Vagina (tissue), 2 donors: Measurements from ENCODE around the gene CCNA1. TPM values are rescaled to one million over a fixed set of nuclear protein-coding genes. Genes with fewer than 3 reads are reported as not detected.

Experiments used
- DNase-seq, 2 donors: peaks; one replicate each; pipeline ENCODE4 v3.0.0-alpha.2; 2017; ENCODE audit errors: extremely low spot score in 2 of 2
- H3K27ac ChIP-seq: fragments of 200-600 bp; sonication (generic); one replicate; pipeline ENCODE4 v1.5.1; 2019
- H3K27me3 ChIP-seq: fragments of 200-600 bp; sonication (generic); one replicate; pipeline ENCODE4 v1.5.1; 2019
- H3K36me3 ChIP-seq, 2 donors: fragments of 200-600 bp; sonication (generic); one replicate each; pipeline ENCODE4 v1.5.1; 2017 to 2019
- H3K4me1 ChIP-seq: fragments of 200-600 bp; sonication (generic); one replicate; pipeline ENCODE4 v1.5.1; 2019
- H3K4me3 ChIP-seq, 2 donors: fragments of 200-600 bp; sonication (generic); 1 replicate in 1 of 2; 2 replicates in 1 of 2; pipeline ENCODE4 v1.5.1; 2016 to 2019
- H3K9me3 ChIP-seq: fragments of 200-600 bp; sonication (generic); one replicate; pipeline ENCODE4 v1.5.1; 2019
- POLR2A ChIP-seq, 2 donors: fragments of 450-650 bp; IDR thresholded peaks; one replicate each; pipeline ENCODE4 v1.6.1; 2017; ENCODE audit warnings: antibody characterized with exemption in 2 of 2, mild to moderate bottlenecking in 2 of 2, moderate library complexity in 2 of 2
- POLR2AphosphoS5 ChIP-seq, 2 donors: sonication (generic); formaldehyde crosslinking; IDR thresholded peaks; one replicate each; pipeline ENCODE4 v1.9.0; 2017; ENCODE audit warnings: antibody characterized with exemption in 2 of 2, mild to moderate bottlenecking in 2 of 2, low read depth in 1 of 2; ENCODE audit not compliant: insufficient read depth in 1 of 2
- intact Hi-C: fragments of 100-400 bp; cut with DNase I; formaldehyde crosslinking; loops from one replicate; pipeline ENCODE4 v1.15.1; 2023
- total RNA-seq: library from RNA; depleted of rRNA; stranded (reverse); fragments of >200 nt; gene quantifications from one replicate; pipeline ENCODE4 v1.2.3, GENCODE V29; 2016
- TF ChIP-seq, protein P1 (sequence below), 3 experiments: fragments of 450-650 bp in 2 of 3; fragments of 200-600 bp in 1 of 3; sonication (generic) in 1 of 3; IDR thresholded peaks; one replicate each; pipeline ENCODE4 v1.5.1; 2017 to 2019; ENCODE audit warnings: antibody characterized with exemption in 3 of 3, mild to moderate bottlenecking in 2 of 3, moderate library complexity in 2 of 3

Gene CCNA1
- total RNA-seq, 1 donor from 2014 or later: not detected

DNA sequence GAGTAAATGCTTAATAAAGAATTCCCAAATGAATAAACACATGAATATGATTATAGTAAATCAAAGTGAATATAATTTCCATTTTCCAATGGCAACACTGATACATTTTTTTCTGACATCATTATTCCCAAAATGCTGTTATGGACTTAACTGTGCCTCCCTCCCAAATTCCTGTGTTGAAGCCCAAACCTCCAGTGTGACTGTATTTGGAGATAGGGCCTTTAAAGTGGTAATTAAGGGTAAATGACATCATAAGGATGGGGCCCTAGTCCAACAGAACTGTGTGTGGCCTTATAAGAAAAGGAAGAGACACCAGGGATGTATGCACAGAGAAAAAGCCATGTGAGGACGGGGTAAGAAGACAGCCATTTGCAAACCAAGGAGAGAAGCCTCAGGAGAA lies 19.1 kb upstream of the CCNA1 start:
- DNase-seq: no peak
- Histone ChIP-seq H3K4me1 (no peaks in the 10 kb centered on the region), H3K27ac (no peak overlapping the region), H3K36me3 (no peaks in the 10 kb centered on the region), H3K27me3 (no peaks in the 10 kb centered on the region), H3K4me3 (no peak overlapping the region), H3K9me3 (no peaks in the 10 kb centered on the region)
- TF ChIP-seq POLR2A (IDR thresholded peaks at IDR 0.05) (no peak), POLR2AphosphoS5 (IDR thresholded peaks at IDR 0.05; ENCODE audit: insufficient read depth in 1 of 2, low read depth in 1 of 2) (no peak)
- TF ChIP-seq, protein P1, sequence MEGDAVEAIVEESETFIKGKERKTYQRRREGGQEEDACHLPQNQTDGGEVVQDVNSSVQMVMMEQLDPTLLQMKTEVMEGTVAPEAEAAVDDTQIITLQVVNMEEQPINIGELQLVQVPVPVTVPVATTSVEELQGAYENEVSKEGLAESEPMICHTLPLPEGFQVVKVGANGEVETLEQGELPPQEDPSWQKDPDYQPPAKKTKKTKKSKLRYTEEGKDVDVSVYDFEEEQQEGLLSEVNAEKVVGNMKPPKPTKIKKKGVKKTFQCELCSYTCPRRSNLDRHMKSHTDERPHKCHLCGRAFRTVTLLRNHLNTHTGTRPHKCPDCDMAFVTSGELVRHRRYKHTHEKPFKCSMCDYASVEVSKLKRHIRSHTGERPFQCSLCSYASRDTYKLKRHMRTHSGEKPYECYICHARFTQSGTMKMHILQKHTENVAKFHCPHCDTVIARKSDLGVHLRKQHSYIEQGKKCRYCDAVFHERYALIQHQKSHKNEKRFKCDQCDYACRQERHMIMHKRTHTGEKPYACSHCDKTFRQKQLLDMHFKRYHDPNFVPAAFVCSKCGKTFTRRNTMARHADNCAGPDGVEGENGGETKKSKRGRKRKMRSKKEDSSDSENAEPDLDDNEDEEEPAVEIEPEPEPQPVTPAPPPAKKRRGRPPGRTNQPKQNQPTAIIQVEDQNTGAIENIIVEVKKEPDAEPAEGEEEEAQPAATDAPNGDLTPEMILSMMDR (IDR thresholded peaks at IDR 0.05): no peak
- intact Hi-C loops: no loop called here

DNA sequence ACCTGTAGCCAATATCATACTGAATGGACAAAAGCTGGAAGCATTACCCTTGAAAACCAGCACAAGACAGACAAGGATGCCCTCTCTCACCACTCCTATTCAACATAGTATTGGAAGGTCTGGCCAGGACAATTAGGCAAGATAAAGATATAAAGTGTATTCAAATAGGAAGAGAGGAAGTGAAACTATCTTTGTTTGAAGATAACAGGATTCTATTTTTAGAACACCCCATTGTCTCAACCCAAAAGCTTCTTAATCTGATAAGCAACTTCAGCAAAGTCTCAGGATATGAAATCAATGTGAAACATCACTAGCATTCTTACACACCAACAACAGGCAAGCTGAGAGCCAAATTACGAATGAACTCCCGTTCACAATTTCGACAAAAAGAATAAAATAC lies 17.8 kb upstream of the CCNA1 start:
- H3K9me3 ChIP-seq: no peaks in the 10 kb centered on the region
- no peak for DNase-seq
- no peak overlapping the region for H3K27ac ChIP-seq
- intact Hi-C loops: no loop called here
- H3K4me1 ChIP-seq: no peaks in the 10 kb centered on the region
- no peaks in the 10 kb centered on the region for H3K36me3 ChIP-seq
- H3K4me3 ChIP-seq: no peak overlapping the region
- TF ChIP-seq, protein P1 (IDR thresholded peaks at IDR 0.05): no peak
- TF ChIP-seq POLR2AphosphoS5 (IDR thresholded peaks at IDR 0.05; ENCODE audit: insufficient read depth in 1 of 2, low read depth in 1 of 2) (no peak), POLR2A (IDR thresholded peaks at IDR 0.05) (no peak)
- no peaks in the 10 kb centered on the region for H3K27me3 ChIP-seq

DNA sequence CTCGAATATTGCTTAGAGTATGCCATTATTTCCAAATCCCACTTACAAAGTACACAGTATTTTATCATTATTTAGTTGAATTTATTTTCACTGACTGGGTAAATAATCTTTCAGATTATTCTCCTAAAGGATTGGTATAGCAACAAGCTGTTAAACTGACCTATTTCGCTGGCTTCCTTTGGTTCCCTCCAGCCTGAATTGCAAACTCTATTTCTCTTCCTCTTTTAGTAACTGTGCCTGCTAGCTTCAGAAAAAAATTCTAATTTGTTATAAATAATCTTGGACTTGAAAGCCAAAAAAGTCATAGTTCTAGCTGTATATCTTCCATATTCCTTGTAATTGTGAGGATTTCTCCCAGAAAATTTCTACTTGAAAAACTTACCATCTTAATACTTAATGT lies 15.0 kb upstream of the CCNA1 start:
- DNase-seq: no peak
- intact Hi-C loops: no loop called here
- no peaks in the 10 kb centered on the region for H3K36me3 ChIP-seq
- no peaks in the 10 kb centered on the region for H3K27me3 ChIP-seq
- TF ChIP-seq, protein P1 (IDR thresholded peaks at IDR 0.05): no peak
- no peak for TF ChIP-seq POLR2AphosphoS5 (IDR thresholded peaks at IDR 0.05; ENCODE audit: insufficient read depth in 1 of 2, low read depth in 1 of 2)
- no peak for TF ChIP-seq POLR2A (IDR thresholded peaks at IDR 0.05)
- no peaks in the 10 kb centered on the region for H3K9me3 ChIP-seq
- no peak overlapping the region for H3K4me3 ChIP-seq
- H3K4me1 ChIP-seq: no peaks in the 10 kb centered on the region
- H3K27ac ChIP-seq: no peak overlapping the region

DNA sequence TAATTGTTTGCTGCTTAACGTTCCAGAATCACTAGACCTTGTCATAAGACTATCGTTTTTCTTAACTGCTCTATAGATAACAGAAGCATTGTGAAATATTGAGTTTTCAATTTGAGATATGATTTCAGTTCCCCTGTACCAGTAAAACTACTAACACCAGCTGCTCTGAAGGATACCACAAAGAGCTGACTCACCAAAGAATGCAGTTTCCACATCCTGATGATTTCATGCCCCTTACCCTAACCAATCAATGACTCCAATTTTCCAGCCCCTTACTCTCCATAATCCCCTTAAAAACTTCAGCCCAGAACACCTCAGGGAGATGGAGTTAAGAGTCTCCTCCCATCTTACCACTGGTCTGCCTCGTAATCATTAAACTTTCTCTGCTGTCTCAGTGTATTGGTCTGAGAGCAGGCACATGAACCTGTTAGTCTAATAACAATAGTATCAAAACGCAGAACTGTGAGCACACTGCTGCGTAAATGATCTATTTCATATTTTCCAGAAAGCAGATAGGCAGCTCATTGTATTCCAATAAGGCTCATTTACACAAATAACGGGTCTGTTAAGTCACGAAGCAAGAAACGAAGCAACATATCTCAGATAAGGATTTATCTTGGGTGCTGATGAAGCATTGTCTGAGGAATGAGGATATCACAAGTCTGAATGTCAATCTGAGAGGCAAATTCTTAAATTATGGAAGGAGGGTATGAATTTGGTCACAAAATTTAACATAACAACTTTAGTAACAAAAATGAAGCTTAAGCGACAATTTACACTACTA lies 14.1 kb upstream of the CCNA1 start:
- Histone ChIP-seq H3K36me3 (no peaks in the 10 kb centered on the region), H3K9me3 (no peaks in the 10 kb centered on the region), H3K27me3 (no peaks in the 10 kb centered on the region), H3K4me3 (no peak overlapping the region), H3K27ac (peak overlapping the region; percentile 25), H3K4me1 (no peaks in the 10 kb centered on the region)
- DNase-seq: no peak
- intact Hi-C loops: no loop called here
- TF ChIP-seq, protein P1 (IDR thresholded peaks at IDR 0.05): no peak
- no peak for TF ChIP-seq POLR2AphosphoS5 (IDR thresholded peaks at IDR 0.05; ENCODE audit: insufficient read depth in 1 of 2, low read depth in 1 of 2)
- TF ChIP-seq POLR2A (IDR thresholded peaks at IDR 0.05): no peak

DNA sequence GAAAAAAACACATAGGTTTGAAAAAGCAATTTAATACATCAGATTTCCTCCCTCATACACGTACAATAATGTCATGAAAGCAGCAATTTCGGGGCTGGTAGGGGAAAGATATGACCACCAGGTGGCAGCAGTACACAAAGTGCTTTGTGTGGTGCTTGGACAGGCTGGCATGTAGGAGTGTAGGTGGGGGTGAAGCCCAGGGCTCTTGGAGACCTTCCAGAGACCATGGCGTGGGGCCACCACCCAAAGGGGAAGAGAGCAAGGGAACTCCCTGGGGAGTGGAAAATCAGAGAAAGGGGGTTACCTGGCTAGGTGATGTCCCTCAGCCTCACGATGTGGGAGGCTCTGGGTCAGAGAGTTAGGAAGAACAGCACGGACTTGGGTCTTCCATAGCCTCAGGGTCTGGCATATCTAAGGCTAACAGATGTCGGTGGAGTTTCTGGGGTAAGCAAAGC lies 11.8 kb upstream of the CCNA1 start:
- no peaks in the 10 kb centered on the region for H3K9me3 ChIP-seq
- no peak overlapping the region for H3K4me3 ChIP-seq
- H3K4me1 ChIP-seq: no peaks in the 10 kb centered on the region
- TF ChIP-seq POLR2AphosphoS5 (IDR thresholded peaks at IDR 0.05; ENCODE audit: insufficient read depth in 1 of 2, low read depth in 1 of 2) (no peak), POLR2A (IDR thresholded peaks at IDR 0.05) (no peak)
- TF ChIP-seq, protein P1 (IDR thresholded peaks at IDR 0.05): peak; percentile 65 to 83 (median 82)
- no peaks in the 10 kb centered on the region for H3K36me3 ChIP-seq
- no peak overlapping the region for H3K27ac ChIP-seq
- no peaks in the 10 kb centered on the region for H3K27me3 ChIP-seq
- DNase-seq: no peak
- intact Hi-C loops: loop anchor here (10.0 kb wide), 1 partner anchor 314 kb away; no protein-coding TSS in a partner anchor
